Measurements from ENCODE around the gene ASTL.

Gene ASTL

GRCh38 chr2:96158554-96158940 is 20.2 kb upstream of the ASTL start:
- DNase-seq, result no peak

GRCh38 chr2:96157649-96158553 is 19.6 kb upstream of the ASTL start:
- peak; percentile 80 for DNase-seq

DNA sequence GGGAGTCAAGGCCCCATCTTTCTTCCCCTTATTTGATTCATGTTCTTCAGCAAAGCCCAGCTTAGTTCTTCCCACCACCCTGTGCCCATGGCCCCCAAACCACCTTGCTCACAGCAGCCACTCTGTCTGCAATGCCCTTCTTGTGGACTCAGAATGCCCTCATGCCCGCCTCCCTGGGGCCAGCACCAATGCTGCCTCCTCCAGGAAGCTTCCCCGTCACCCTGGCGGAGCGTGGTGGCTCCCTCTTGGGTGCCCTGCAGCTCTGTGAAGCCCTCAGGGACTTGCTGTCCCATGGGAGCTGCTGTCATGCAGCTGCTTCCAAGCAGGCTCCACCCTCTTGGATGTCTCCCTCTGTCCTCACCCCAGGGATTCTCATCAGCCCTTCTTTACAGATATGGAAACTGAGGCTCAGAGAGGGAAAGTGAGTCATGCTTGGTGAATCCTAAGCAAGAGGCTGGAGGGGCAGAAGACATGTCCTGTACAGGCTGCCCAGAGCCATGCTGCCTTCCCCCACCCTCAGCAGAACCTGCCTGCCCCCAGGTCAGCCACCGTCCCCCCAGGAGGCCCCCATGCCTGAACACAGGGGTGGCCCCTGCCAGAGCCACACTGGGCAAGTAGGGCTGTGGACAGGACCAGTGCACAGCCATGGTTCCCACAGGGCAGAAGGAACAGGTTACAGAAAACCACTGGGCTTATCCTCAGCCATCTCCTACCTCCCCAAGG is 18.8 kb upstream of the ASTL start:
- DNase-seq, result no peak

- DNase-seq, result peak; percentile 36
Measured at GRCh38 chr2:96156011-96156820, 17.9 kb upstream of the ASTL start.

GRCh38 chr2:96154506-96155380 is 16.4 kb upstream of the ASTL start:
- no peak for DNase-seq

DNA sequence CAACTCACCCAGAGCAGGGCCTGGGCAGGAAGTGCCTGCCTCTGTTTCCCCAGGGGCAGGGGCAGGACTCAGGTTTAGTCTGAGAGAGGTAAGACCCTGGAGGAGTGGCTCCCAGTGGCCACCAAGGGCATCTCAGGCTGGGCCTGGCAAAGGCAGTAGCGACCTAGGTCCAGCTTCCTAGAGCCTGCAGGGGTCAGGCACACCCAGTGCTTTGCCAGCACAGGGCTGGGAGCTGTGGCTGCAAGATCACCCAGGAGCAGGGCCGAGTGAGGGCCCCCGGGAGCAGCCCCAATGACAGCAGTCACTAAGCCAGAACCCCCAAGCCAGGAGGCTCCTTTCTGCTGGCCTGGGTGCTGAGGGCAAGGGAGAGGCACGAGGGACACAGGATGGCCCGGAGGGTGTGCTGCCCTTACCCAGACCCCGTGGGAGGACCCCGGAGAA is 15.7 kb upstream of the ASTL start:
- DNase-seq, result no peak

DNA sequence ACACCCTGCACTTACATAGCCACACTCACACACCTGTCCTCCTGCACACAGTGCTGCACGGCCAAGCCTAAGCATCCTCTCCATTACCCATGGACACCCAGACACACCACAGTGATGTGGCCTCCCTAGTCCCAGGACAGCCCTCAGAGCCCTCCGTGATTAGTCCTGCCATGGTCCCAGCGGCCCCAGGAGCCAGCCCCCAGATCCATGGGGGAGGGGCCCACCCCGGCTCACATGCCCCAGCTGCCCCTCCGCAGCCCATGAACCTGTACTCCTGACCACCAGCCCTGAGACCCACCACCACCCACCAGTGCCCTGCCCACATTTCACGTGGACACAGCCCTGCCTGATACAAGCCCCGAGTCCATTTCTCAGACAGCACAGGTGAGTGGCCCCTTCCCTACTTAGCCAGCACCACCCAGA is 15.0 kb upstream of the ASTL start:
- no peak for DNase-seq

DNA sequence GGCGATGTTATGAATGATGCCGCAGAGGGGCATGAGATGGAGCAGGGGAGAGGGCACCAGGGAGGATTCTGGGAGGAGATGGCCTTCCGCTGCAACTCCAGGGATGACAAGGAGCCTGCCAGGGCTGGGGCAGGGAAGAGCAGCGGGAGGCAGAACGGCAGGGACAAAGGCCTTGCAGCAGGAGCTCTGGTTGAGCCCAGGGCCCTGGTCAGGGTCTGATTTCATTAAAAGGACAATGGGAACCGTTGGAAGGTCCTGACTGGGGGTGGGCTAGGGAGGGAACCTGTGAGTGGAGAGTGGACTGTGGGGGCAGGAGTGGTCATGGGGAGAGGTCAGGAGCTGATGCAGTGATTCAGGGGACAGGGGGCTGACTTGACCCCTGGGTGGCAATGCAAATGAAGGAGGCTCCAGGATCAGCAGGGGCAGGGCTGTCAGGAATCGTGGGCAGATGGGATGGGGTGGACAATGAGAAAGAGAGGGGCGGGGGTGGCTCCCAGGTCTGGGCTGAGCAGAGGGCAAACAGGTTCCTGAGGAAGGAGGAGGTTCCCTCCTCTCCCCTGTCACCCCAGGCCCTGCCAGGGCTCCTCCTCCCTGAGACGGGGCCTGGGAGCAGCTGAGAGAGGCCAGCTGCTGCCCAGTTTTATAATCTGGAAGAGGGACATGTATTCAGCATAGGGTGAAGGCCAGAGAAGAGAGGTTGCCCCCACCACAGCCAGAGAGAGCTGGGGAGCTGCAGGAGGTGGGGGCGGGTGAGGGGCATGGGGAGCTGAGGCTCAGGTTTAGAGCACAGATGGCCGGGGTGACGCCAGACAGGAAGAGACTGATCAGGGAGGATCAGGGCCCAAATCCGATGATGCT is 14.2 kb upstream of the ASTL start:
- no peak for DNase-seq

- no peak for DNase-seq
Measured at GRCh38 chr2:96151595-96152303, 13.4 kb upstream of the ASTL start.

- DNase-seq, result no peak
Measured at GRCh38 chr2:96150791-96151594, 12.7 kb upstream of the ASTL start.

- no peak for DNase-seq
Measured at GRCh38 chr2:96150007-96150640, 11.8 kb upstream of the ASTL start.

GRCh38 chr2:96148410-96149217 is 10.3 kb upstream of the ASTL start:
- peak; percentile 92 for DNase-seq

DNA sequence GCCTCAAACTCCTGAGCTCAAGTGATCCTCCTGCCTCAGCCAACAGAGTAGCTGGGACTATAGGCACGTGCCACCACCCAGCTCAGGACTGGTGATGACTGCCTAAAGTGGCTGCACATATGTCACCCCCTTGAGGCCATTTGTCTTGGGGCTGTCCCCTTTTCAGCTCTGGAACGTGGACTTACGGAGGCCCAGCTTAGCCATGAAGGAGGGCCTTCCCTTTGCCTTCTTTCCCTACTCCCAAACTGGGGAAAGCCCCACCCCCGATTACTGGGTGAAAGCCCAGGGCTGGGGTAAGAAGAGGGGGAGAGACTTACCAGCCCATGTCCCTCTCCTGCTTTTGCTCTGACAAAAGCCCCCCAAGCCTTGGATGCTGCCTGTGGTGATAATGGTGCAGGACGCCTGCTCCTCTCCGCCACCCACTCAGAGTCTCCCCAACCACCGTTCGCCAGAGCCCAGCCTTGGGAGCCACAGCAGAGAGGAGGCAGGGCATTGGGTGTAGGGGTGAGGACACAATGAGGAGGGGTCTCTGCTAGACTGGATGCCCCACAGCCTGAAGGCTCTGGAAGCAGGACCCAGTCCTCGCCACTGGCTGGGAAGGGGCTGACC is 9.4 kb upstream of the ASTL start:
- no peak for DNase-seq

- no peak for DNase-seq
Measured at GRCh38 chr2:96146881-96147592, 8.7 kb upstream of the ASTL start.

- peak; percentile 85 for DNase-seq
Measured at GRCh38 chr2:96146153-96146880, 8.0 kb upstream of the ASTL start.

DNA sequence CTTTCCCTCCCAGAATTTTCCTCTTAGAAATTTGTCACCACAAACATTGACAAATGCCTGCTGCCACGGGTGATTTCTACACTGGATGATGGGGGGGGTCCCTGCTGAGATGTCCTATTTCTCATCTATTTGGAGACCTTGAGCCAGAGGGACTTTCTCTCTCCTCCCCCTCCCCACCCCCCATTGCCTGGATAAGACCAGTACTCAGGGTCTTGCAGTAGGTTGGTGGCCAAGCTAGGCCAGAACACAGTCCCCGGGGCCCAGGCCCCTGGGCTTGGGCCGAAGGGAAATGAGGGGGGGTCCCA is 7.5 kb upstream of the ASTL start:
- DNase-seq, result no peak

All from activated gamma-delta T cell treated with Interleukin-2 at 50 U/mL for 16 hours (primary cell).